Liver (tissue), 9 donors: ENCODE results near the gene CCN5. TPM values are rescaled to one million over a fixed set of nuclear protein-coding genes. Genes with fewer than 3 reads are reported as not detected.

ENCODE experiments used
- DNase-seq: peaks from one replicate; pipeline ENCODE4 v3.0.0-alpha.2; 2017; ENCODE audit warnings: low spot score
- H3K27ac ChIP-seq, 2 donors: one replicate each; pipeline ENCODE4 v1.7.0; 2013; ENCODE audit warnings: inconsistent platforms in 2 of 2, low read length in 2 of 2, control low read depth in 1 of 2, low read depth in 1 of 2, mild to moderate bottlenecking in 1 of 2
- H3K27me3 ChIP-seq, 4 donors: one replicate each; pipeline versions ENCODE4 v1.6.1 to v1.7.0; 2013; ENCODE audit warnings: low read length in 3 of 4, inconsistent platforms in 1 of 4, mild to moderate bottlenecking in 1 of 4, moderate library complexity in 1 of 4; ENCODE audit not compliant: control insufficient read depth in 4 of 4, insufficient read depth in 4 of 4
- H3K36me3 ChIP-seq, 4 donors: one replicate each; pipeline versions ENCODE4 v1.6.1 to v1.7.0; 2013; ENCODE audit warnings: low read length in 3 of 4, mild to moderate bottlenecking in 3 of 4, low read depth in 1 of 4, moderate library complexity in 1 of 4; ENCODE audit not compliant: control insufficient read depth in 4 of 4, insufficient read depth in 3 of 4
- H3K4me1 ChIP-seq, 4 donors: one replicate each; pipeline versions ENCODE4 v1.6.1 to v1.7.0; 2013; ENCODE audit warnings: low read length in 3 of 4, mild to moderate bottlenecking in 3 of 4, moderate library complexity in 1 of 4; ENCODE audit not compliant: control insufficient read depth in 4 of 4, insufficient read depth in 4 of 4
- H3K4me3 ChIP-seq, 3 donors: one replicate each; pipeline versions ENCODE4 v1.6.1 to v1.7.0; 2013; ENCODE audit warnings: low read length in 3 of 3, control low read depth in 1 of 3, low read depth in 1 of 3, mild to moderate bottlenecking in 1 of 3
- H3K9ac ChIP-seq, 2 donors: one replicate each; pipeline ENCODE4 v1.7.0; 2013; ENCODE audit warnings: low read length in 2 of 2, mild to moderate bottlenecking in 2 of 2, moderate library complexity in 2 of 2, control low read depth in 1 of 2, low read depth in 1 of 2
- H3K9me3 ChIP-seq, 4 donors: one replicate each; pipeline versions ENCODE4 v1.6.1 to v1.7.0; 2013; ENCODE audit warnings: low read length in 3 of 4; ENCODE audit not compliant: control insufficient read depth in 4 of 4
- ATF3 ChIP-seq: IDR thresholded peaks from 2 replicates; pipeline ENCODE4 v1.6.1; 2016; ENCODE audit warnings: antibody characterized with exemption
- CTCF ChIP-seq: fragments of 150-350 bp; IDR thresholded peaks from 2 replicates; pipeline ENCODE4 v1.5.1; 2017; ENCODE audit warnings: improper control_type of control experiment, low read depth, low read length; ENCODE audit not compliant: missing input control
- EGR1 ChIP-seq, 2 donors: IDR thresholded peaks; 2 replicates each; pipeline ENCODE4 v1.6.1; 2016 to 2018; ENCODE audit warnings: antibody characterized with exemption in 2 of 2, low read depth in 2 of 2
- FOXA1 ChIP-seq: IDR thresholded peaks from 2 replicates; pipeline ENCODE4 v1.6.1; 2016; ENCODE audit warnings: antibody characterized with exemption
- FOXA2 ChIP-seq: IDR thresholded peaks from 2 replicates; pipeline ENCODE4 v1.6.1; 2016; ENCODE audit warnings: antibody characterized with exemption
- GABPA ChIP-seq, 2 donors: IDR thresholded peaks in 1 of 2; conservative IDR thresholded peaks in 1 of 2; 2 replicates each; pipeline ENCODE4 v1.6.1; 2016; ENCODE audit warnings: antibody characterized with exemption in 2 of 2, mild to moderate bottlenecking in 1 of 2, moderate library complexity in 1 of 2
- HNF4A ChIP-seq, 2 donors: conservative IDR thresholded peaks; 2 replicates each; pipeline ENCODE4 v1.6.1; 2016; ENCODE audit warnings: antibody characterized with exemption in 2 of 2, mild to moderate bottlenecking in 2 of 2
- HNF4G ChIP-seq: IDR thresholded peaks from 2 replicates; pipeline ENCODE4 v1.6.1; 2016; ENCODE audit warnings: antibody characterized with exemption
- JUND ChIP-seq, 2 donors: IDR thresholded peaks; 2 replicates each; pipeline ENCODE4 v1.6.1; 2016; ENCODE audit warnings: antibody characterized with exemption in 2 of 2
- MAX ChIP-seq: IDR thresholded peaks from 2 replicates; pipeline ENCODE4 v1.6.1; 2016; ENCODE audit warnings: antibody characterized with exemption
- NR2F2 ChIP-seq: IDR thresholded peaks from 2 replicates; pipeline ENCODE4 v1.6.1; 2016; ENCODE audit warnings: antibody characterized with exemption
- RAD21 ChIP-seq, 2 donors: IDR thresholded peaks; 2 replicates each; pipeline ENCODE4 v1.6.1; 2016; ENCODE audit warnings: antibody characterized with exemption in 2 of 2, mild to moderate bottlenecking in 2 of 2
- REST ChIP-seq: IDR thresholded peaks from 2 replicates; pipeline ENCODE4 v1.6.1; 2016; ENCODE audit warnings: antibody characterized with exemption, mild to moderate bottlenecking
- RXRA ChIP-seq, 2 donors: IDR thresholded peaks; 2 replicates each; pipeline ENCODE4 v1.6.1; 2017 to 2018; ENCODE audit warnings: antibody characterized with exemption in 2 of 2, mild to moderate bottlenecking in 1 of 2
- SP1 ChIP-seq: IDR thresholded peaks from 2 replicates; pipeline ENCODE4 v1.6.1; 2018; ENCODE audit warnings: antibody characterized with exemption, mild to moderate bottlenecking
- TAF1 ChIP-seq: conservative IDR thresholded peaks from 2 replicates; pipeline ENCODE4 v1.6.1; 2016; ENCODE audit warnings: antibody characterized with exemption, mild to moderate bottlenecking
- YY1 ChIP-seq: IDR thresholded peaks from 2 replicates; pipeline ENCODE4 v1.6.1; 2016; ENCODE audit warnings: antibody characterized with exemption, mild to moderate bottlenecking
- ZBTB33 ChIP-seq: IDR thresholded peaks from 2 replicates; pipeline ENCODE4 v1.6.1; 2016; ENCODE audit warnings: antibody characterized with exemption
- WGBS: extraction: QIAGEN DNeasy Blood & Tissue Kit; methylation state at CpG from one replicate; pipeline ENCODE4 v1.1.7; 2013; 5-methylcytosine and 5-hydroxymethylcytosine counted together
- polyA plus RNA-seq, 2 donors: library from polyadenylated mRNA; stranded (reverse) in 1 of 2; unstranded in 1 of 2; fragments of 200-250 nt in 1 of 2; fragments of >200 nt in 1 of 2; fragmentation: Nextera tagmentation in 1 of 2; extraction: Ambion mirVana in 1 of 2; gene quantifications; one replicate each; pipeline versions ENCODE4 v1.2.1 to v1.2.3, GENCODE V29; 2013 to 2015
- total RNA-seq, 2 donors: library from RNA; depleted of rRNA; stranded (reverse); fragments of >200 nt; gene quantifications; one replicate each; pipeline ENCODE4 v1.2.3, GENCODE V29; 2014
- donor health status: healthy.
- donor health status: healthy.
- donor health status: healthy.
- donor health status: healthy.
- donor health status: healthy.

Gene CCN5
- total and polyA plus RNA-seq, 4 donors: 1.2 to 3.6 (median 1.9) TPM; not detected in 1

- Histone ChIP-seq H3K9me3 (no peaks in the 10 kb centered on the region), H3K36me3 (no peaks in the 10 kb centered on the region), H3K27ac (no peak overlapping the region), H3K4me3 (no peak overlapping the region), H3K9ac (no peak overlapping the region), H3K27me3 (no peaks in the 10 kb centered on the region), H3K4me1 (peaks cover 7 to 14% (median 8%) of the 10 kb centered on the region in 4 donors)
- no peak for TF ChIP-seq HNF4A (conservative IDR thresholded peaks at IDR 0.05)
- TF ChIP-seq YY1: no peak
- TF ChIP-seq MAX: no peak
- TF ChIP-seq TAF1: no peak
- TF ChIP-seq ATF3: no peak
- no peak for TF ChIP-seq CTCF
- TF ChIP-seq GABPA (IDR thresholded peaks at IDR 0.05 in 1 of 2, conservative IDR thresholded peaks at IDR 0.05 in 1 of 2): no peak
- no peak for TF ChIP-seq FOXA2
- no peak for TF ChIP-seq JUND (IDR thresholded peaks at IDR 0.05)
- no peak for TF ChIP-seq HNF4G
- TF ChIP-seq REST: no peak
- no peak for TF ChIP-seq RXRA (IDR thresholded peaks at IDR 0.05)
- TF ChIP-seq FOXA1: no peak
- TF ChIP-seq EGR1 (IDR thresholded peaks at IDR 0.05; ENCODE audit: low read depth in 2 of 2): no peak
- TF ChIP-seq SP1: no peak
- TF ChIP-seq RAD21 (IDR thresholded peaks at IDR 0.05): no peak
- no peak for TF ChIP-seq ZBTB33
- no peak for TF ChIP-seq NR2F2
- no peak for DNase-seq
- WGBS: 74% methylated on average over 14 of the region's 14 CpGs
Observed at GRCh38 chr20:44742304-44743079, 27.3 kb downstream of the CCN5 start.
